Fibroblast of lung (primary cell): ENCODE data around the gene THRB. TPM values are rescaled to one million over a fixed set of nuclear protein-coding genes. Genes with fewer than 3 reads are reported as not detected.
"Not testable (repeated sequence)": the region's sequence is repeated elsewhere in the genome, so short reads cannot be mapped to it uniquely, and the experiment has no call there.

Experiments
- DNase-seq, 2 donors: peaks; one replicate each; pipeline versions ENCODE4 v3.0.0 to v3.0.0-alpha.2; 2010; ENCODE audit warnings: low read depth in 2 of 2
- H2AFZ ChIP-seq: 2 replicates; pipeline ENCODE4 v1.5.1; 2012; ENCODE audit warnings: low read length, control low read depth, inconsistent platforms
- H3K27ac ChIP-seq: 2 replicates; pipeline ENCODE4 v1.5.1; 2011; ENCODE audit warnings: low read length, control low read depth; ENCODE audit not compliant: insufficient read depth
- H3K27me3 ChIP-seq: 2 replicates; pipeline ENCODE4 v1.5.1; 2011; ENCODE audit warnings: mild to moderate bottlenecking, low read length; ENCODE audit not compliant: control insufficient read depth, insufficient read depth
- H3K36me3 ChIP-seq: 2 replicates; pipeline ENCODE4 v1.5.1; 2011; ENCODE audit warnings: low read length; ENCODE audit not compliant: control insufficient read depth, insufficient read depth
- H3K4me1 ChIP-seq: 2 replicates; pipeline ENCODE4 v1.5.1; 2011; ENCODE audit warnings: low read length; ENCODE audit not compliant: control insufficient read depth, insufficient read depth; ENCODE audit errors: extremely low read depth
- H3K4me2 ChIP-seq: 2 replicates; pipeline ENCODE4 v1.5.1; 2011; ENCODE audit warnings: low read length, control low read depth; ENCODE audit not compliant: insufficient read depth; ENCODE audit errors: extremely low read depth
- H3K4me3 ChIP-seq, 4 experiments: fragments of 200-600 bp in 1 of 4; sonication (generic) in 1 of 4; replicated peaks in 1 of 4; 2 replicates each; pipeline ENCODE4 v1.5.1; 2011 to 2016; ENCODE audit warnings: low read length in 4 of 4, low read depth in 3 of 4, mild to moderate bottlenecking in 3 of 4, control low read depth in 2 of 4, inconsistent platforms in 1 of 4, mixed read lengths in 1 of 4; ENCODE audit not compliant: insufficient read depth in 1 of 4; ENCODE audit errors: control extremely low read depth in 1 of 4
- H3K79me2 ChIP-seq: 2 replicates; pipeline ENCODE4 v1.5.1; 2012; ENCODE audit warnings: mild to moderate bottlenecking, low read length, inconsistent platforms; ENCODE audit not compliant: control insufficient read depth, insufficient read depth
- H3K9ac ChIP-seq: 2 replicates; pipeline ENCODE4 v1.5.1; 2011; ENCODE audit warnings: mild to moderate bottlenecking, low read length, control low read depth; ENCODE audit not compliant: insufficient read depth
- H3K9me3 ChIP-seq: 2 replicates; pipeline ENCODE4 v1.5.1; 2012; ENCODE audit warnings: low read depth, low read length; ENCODE audit not compliant: control insufficient read depth, insufficient read depth
- H4K20me1 ChIP-seq: 2 replicates; pipeline ENCODE4 v1.5.1; 2011; ENCODE audit warnings: low read length; ENCODE audit not compliant: control insufficient read depth, insufficient read depth; ENCODE audit errors: extremely low read depth
- CTCF ChIP-seq, 2 donors: IDR thresholded peaks in 1 of 2; conservative IDR thresholded peaks in 1 of 2; 1 replicate in 1 of 2; 2 replicates in 1 of 2; pipeline ENCODE4 v1.5.1; 2011 to 2012; ENCODE audit warnings: low read length in 2 of 2, control low read depth in 1 of 2, inconsistent platforms in 1 of 2, low read depth in 1 of 2, mild to moderate bottlenecking in 1 of 2
- EZH2 ChIP-seq: IDR thresholded peaks from 2 replicates; pipeline ENCODE4 v1.5.1; 2012; ENCODE audit warnings: low read length, control low read depth, mild to moderate bottlenecking; ENCODE audit errors: missing control alignments
- polyA plus RNA-seq, 2 donors: library from polyadenylated mRNA; depleted of rRNA in 1 of 2; stranded (reverse) in 1 of 2; unstranded in 1 of 2; fragments of >200 nt; gene quantifications; 2 replicates each; pipeline ENCODE4 v1.2.1, GENCODE V29; 2011 to 2012; ENCODE audit warnings: missing spikeins in 1 of 2
- total RNA-seq: library from RNA; depleted of rRNA; stranded (reverse); fragments of >200 nt; gene quantifications from 2 replicates; pipeline ENCODE4 v1.2.1, GENCODE V29; 2014

The THRB gene
- total and polyA plus RNA-seq, 2 donors (not counting 1 experiment from before 2014, with no cell fraction given) = 4.2 to 7.4 TPM

- H3K27me3 ChIP-seq = no peaks in the 10 kb centered on the region
- H3K9me3 ChIP-seq = no peaks in the 10 kb centered on the region
- no peaks in the 10 kb centered on the region for H3K36me3 ChIP-seq
- H3K4me2 ChIP-seq = no peak overlapping the region
- no peaks in the 10 kb centered on the region for H3K4me1 ChIP-seq
- no peak overlapping the region for H3K27ac ChIP-seq
- H4K20me1 ChIP-seq = no peaks in the 10 kb centered on the region
- H3K4me3 ChIP-seq = no peak overlapping the region
- H3K9ac ChIP-seq = no peak overlapping the region
- TF ChIP-seq CTCF (conservative IDR thresholded peaks at IDR 0.05 in 1 of 2, IDR thresholded peaks at IDR 0.05 in 1 of 2; ENCODE audit: low read depth in 1 of 2, low read length in 2 of 2) = no peak
- no peak overlapping the region for H2AFZ ChIP-seq
- no peaks in the 10 kb centered on the region for H3K79me2 ChIP-seq
- DNase-seq = no peak
These were observed 67.8 kb downstream of the THRB start for GRCh38 chr3:24426896-24427295.

GRCh38 chr3:24420829-24421228 is 73.8 kb downstream of the THRB start:
- H2AFZ ChIP-seq, DNase-seq, H3K4me3 ChIP-seq, H4K20me1 ChIP-seq, H3K27ac ChIP-seq, H3K79me2 ChIP-seq, H3K4me2 ChIP-seq, H3K27me3 ChIP-seq, H3K36me3 ChIP-seq, H3K9ac ChIP-seq, H3K4me1 ChIP-seq, H3K9me3 ChIP-seq: not testable (repeated sequence)

- H3K4me3 ChIP-seq = no peak overlapping the region
- no peak overlapping the region for H3K9ac ChIP-seq
- no peaks in the 10 kb centered on the region for H3K9me3 ChIP-seq
- H3K27ac ChIP-seq = no peak overlapping the region
- no peak overlapping the region for H2AFZ ChIP-seq
- no peaks in the 10 kb centered on the region for H3K36me3 ChIP-seq
- H4K20me1 ChIP-seq = no peaks in the 10 kb centered on the region
- DNase-seq = no peak
- H3K79me2 ChIP-seq = no peaks in the 10 kb centered on the region
- TF ChIP-seq EZH2 (no peak), CTCF (conservative IDR thresholded peaks at IDR 0.05 in 1 of 2, IDR thresholded peaks at IDR 0.05 in 1 of 2; ENCODE audit: low read depth in 1 of 2, low read length in 2 of 2) (no peak)
- no peak overlapping the region for H3K4me2 ChIP-seq
- H3K27me3 ChIP-seq = no peaks in the 10 kb centered on the region
- H3K4me1 ChIP-seq = no peaks in the 10 kb centered on the region
These were observed 74.4 kb downstream of the THRB start for GRCh38 chr3:24420224-24420623.
